Cardiac muscle cell (in vitro differentiated cells and primary cell): Measurements from ENCODE around the gene CFI. TPM values are rescaled to one million over a fixed set of nuclear protein-coding genes. Genes with fewer than 3 reads are reported as not detected.

Experiments used
- DNase-seq, 2 donors: peaks; one replicate each; pipeline versions ENCODE4 v3.0.0 to v3.0.0-alpha.2; 2010 to 2017; ENCODE audit warnings: low read depth in 1 of 2, low spot score in 1 of 2
- H3K27ac ChIP-seq: fragments of 200-600 bp; sonication (generic); 2 replicates; pipeline ENCODE4 v1.5.1; 2016
- H3K27me3 ChIP-seq: fragments of 200-600 bp; sonication (generic); 2 replicates; pipeline ENCODE4 v1.6.0; 2016; ENCODE audit warnings: control low read depth
- H3K36me3 ChIP-seq: fragments of 200-600 bp; sonication (generic); 2 replicates; pipeline ENCODE4 v1.5.1; 2016; ENCODE audit warnings: control low read depth
- H3K4me1 ChIP-seq: fragments of 200-600 bp; sonication (generic); 2 replicates; pipeline ENCODE4 v1.8.1; 2017; ENCODE audit warnings: low read depth, mild to moderate bottlenecking, mixed run types
- H3K4me3 ChIP-seq: fragments of 200-600 bp; sonication (generic); 2 replicates; pipeline ENCODE4 v1.5.1; 2016; ENCODE audit warnings: mild to moderate bottlenecking
- H3K9me3 ChIP-seq: fragments of 200-600 bp; sonication (generic); 2 replicates; pipeline ENCODE4 v1.5.1; 2017; ENCODE audit warnings: low read depth, mild to moderate bottlenecking, control low read depth
- polyA plus RNA-seq: library from polyadenylated mRNA; unstranded; fragments of >200 nt; fragmentation: Nextera tagmentation; extraction: Ambion mirVana; gene quantifications from 2 replicates; pipeline ENCODE4 v1.2.1, GENCODE V29; 2016
- total RNA-seq: library from RNA; depleted of rRNA; stranded (reverse); fragments of >200 nt; gene quantifications from 2 replicates; pipeline ENCODE4 v1.2.3, GENCODE V29; 2016
- TF ChIP-seq, protein P1 (sequence below): IDR thresholded peaks from 2 replicates; pipeline ENCODE4 v1.5.1; 2012; ENCODE audit warnings: low read depth, mild to moderate bottlenecking, low read length

The CFI gene
- total and polyA plus RNA-seq, 2 experiments from 2014 or later: 2.1 to 5.2 TPM

DNA sequence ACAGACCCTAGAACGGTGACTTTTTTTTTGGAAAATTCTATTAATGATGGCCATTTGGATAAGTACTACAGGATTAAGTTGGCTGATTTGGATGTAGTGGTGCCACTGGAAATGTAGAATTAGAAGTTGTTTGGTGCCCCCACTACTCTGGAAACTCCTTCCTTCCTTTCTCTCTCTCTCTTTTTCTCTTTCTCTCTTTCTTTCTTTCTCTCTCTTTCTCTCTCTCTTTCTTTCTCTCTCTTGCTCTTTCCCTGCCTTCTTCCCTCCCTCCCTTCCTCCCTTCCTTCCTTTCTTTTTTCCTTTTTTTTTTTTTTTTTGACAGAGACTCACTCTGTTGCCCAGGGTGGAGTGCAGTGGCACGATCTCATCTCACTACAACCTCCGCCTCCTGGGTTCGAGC, 16.5 kb upstream of the CFI start:
- H3K27me3 ChIP-seq: no peaks in the 10 kb centered on the region
- H3K4me1 ChIP-seq: peaks cover 8% of the 10 kb centered on the region
- no peak for DNase-seq
- peaks cover 29% of the 10 kb centered on the region for H3K36me3 ChIP-seq
- no peak overlapping the region for H3K4me3 ChIP-seq
- H3K9me3 ChIP-seq: no peaks in the 10 kb centered on the region
- no peak overlapping the region for H3K27ac ChIP-seq
- TF ChIP-seq, protein P1, sequence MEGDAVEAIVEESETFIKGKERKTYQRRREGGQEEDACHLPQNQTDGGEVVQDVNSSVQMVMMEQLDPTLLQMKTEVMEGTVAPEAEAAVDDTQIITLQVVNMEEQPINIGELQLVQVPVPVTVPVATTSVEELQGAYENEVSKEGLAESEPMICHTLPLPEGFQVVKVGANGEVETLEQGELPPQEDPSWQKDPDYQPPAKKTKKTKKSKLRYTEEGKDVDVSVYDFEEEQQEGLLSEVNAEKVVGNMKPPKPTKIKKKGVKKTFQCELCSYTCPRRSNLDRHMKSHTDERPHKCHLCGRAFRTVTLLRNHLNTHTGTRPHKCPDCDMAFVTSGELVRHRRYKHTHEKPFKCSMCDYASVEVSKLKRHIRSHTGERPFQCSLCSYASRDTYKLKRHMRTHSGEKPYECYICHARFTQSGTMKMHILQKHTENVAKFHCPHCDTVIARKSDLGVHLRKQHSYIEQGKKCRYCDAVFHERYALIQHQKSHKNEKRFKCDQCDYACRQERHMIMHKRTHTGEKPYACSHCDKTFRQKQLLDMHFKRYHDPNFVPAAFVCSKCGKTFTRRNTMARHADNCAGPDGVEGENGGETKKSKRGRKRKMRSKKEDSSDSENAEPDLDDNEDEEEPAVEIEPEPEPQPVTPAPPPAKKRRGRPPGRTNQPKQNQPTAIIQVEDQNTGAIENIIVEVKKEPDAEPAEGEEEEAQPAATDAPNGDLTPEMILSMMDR: no peak

DNA sequence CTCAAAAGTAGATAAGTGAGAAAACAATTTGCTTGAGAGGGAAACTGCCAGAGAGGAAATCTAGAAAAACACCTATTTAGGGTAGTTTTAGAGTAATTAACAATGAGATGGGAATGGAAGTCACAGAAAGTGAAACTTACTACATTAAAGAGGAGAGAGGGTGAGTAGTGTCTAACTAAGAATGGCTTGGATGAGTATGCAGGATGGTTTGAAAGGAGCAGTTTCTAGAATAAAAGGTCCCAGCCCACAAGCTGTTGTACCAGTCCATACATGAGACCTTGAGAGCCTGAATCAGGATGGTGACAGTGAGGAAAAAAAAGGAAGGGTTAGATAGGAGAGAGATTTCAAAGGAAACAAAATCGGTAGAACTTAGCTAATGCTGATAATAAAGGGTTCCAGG, 15.1 kb upstream of the CFI start:
- peaks cover 8% of the 10 kb centered on the region for H3K4me1 ChIP-seq
- no peak overlapping the region for H3K27ac ChIP-seq
- peaks cover 17% of the 10 kb centered on the region for H3K36me3 ChIP-seq
- H3K4me3 ChIP-seq: peak overlapping the region; percentile 52
- H3K9me3 ChIP-seq: no peaks in the 10 kb centered on the region
- no peak for DNase-seq
- TF ChIP-seq, protein P1: no peak
- H3K27me3 ChIP-seq: no peaks in the 10 kb centered on the region

DNA sequence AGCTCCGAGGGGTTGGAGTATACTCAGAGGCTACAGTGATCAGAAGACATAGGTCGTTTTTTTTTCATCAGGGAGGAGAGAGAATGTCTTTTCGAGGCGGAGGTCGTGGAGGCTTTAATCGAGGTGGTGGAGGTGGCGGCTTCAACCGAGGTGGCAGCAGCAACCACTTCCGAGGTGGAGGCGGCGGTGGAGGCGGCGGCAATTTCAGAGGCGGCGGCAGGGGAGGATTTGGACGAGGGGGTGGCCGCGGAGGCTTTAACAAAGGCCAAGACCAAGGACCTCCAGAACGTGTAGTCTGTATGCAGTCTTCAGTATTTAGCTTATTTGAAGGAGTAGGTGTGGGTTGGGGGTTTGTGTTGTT, 14.3 kb upstream of the CFI start:
- TF ChIP-seq, protein P1: no peak
- H3K36me3 ChIP-seq: peaks cover 11% of the 10 kb centered on the region
- H3K9me3 ChIP-seq: no peaks in the 10 kb centered on the region
- no peak for DNase-seq
- no peaks in the 10 kb centered on the region for H3K27me3 ChIP-seq
- peak overlapping the region; percentile 84 for H3K27ac ChIP-seq
- H3K4me1 ChIP-seq: peaks cover 8% of the 10 kb centered on the region
- H3K4me3 ChIP-seq: peak overlapping the region; percentile 52

DNA sequence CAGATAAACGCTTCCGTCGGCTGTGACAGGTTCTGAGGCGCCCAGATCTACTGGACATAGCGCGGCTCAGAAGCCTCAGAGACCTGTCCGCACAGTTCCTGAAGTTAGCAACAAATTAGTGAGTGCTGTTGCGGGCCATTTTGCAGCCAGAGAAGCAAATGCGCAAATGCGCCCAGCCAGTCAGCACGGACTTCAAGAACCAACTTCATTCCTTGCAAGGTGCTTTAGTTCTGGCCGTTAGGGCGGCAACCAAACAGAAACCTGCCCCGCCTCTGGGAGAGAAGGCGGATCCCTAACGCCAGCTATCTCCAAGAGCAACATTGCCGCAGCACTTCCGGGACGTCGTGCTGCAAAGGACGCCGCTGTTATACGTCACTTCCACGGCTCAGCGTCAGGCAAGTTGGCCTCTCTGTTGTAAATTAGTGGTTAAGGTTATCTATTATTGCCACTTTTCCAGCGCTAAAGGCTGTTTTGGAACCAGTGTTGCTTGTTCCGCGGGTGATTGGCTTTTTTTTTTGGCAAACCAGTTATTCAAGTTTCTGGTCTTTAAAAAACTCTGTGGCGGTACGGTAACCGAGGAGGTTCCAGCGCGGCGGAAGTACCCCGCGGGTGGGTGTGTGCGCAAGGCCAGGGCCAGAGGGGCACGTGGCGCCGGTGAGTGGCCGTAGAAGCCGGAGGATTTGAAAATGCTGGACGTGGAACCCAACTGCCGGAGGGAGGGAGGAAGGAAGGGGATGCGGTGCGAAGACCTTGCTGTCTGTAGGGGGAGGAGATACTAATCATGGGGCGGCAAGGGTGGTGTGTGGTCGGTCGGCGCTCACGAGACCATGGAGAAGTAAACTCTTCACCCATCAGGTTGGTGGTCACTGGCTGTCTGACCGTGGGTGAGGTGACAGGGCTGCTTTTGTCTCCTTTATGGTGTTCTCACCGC, 13.6 kb upstream of the CFI start, which contains the start of gene GAR1:
Gene GAR1 (plus strand): TSS at position 612 of the 931 bp plus-strand sequence. CDS start 403 bp downstream, outside the sequence.
- no peaks in the 10 kb centered on the region for H3K27me3 ChIP-seq
- TF ChIP-seq, protein P1: no peak
- H3K4me1 ChIP-seq: peaks cover 8% of the 10 kb centered on the region
- no peaks in the 10 kb centered on the region for H3K9me3 ChIP-seq
- H3K36me3 ChIP-seq: peaks cover 8% of the 10 kb centered on the region
- H3K4me3 ChIP-seq: peak within 1 kb of the TSS; percentile 52
- peak within 1 kb of the TSS; percentile 84 for H3K27ac ChIP-seq
- DNase-seq: peak; percentile 95 to 96

DNA sequence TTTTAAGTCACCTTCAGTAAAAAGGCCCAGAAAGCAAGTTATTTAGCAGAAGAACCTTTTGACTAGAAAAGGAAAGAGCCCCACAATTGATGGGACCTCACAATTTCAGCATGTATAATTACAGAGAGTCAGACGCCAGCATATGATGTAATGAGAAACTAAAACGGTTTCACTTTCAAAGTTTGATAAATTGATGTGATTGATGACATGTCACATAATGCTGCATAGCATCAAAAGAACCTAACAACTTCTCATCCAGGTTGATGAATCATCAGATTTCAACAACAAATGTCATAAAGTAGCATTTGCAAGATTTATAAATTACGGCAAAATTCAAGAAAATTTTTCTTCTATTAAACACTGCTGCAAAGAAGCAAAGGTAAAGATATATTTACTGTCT, 9.9 kb upstream of the CFI start:
- no peak for DNase-seq
- H3K4me1 ChIP-seq: peaks cover 5% of the 10 kb centered on the region
- no peaks in the 10 kb centered on the region for H3K36me3 ChIP-seq
- H3K9me3 ChIP-seq: no peaks in the 10 kb centered on the region
- TF ChIP-seq, protein P1: no peak
- no peaks in the 10 kb centered on the region for H3K27me3 ChIP-seq
- H3K4me3 ChIP-seq: no peak overlapping the region
- no peak overlapping the region for H3K27ac ChIP-seq
